Lower lobe of right lung (tissue), 2 donors: Measurements from ENCODE around the gene NAPA. TPM values are rescaled to one million over a fixed set of nuclear protein-coding genes. Genes with fewer than 3 reads are reported as not detected.

Experiments
- ATAC-seq, 2 donors: fragments of 200-7000 bp; cut with Tn5 transposase; one replicate each; pipeline ENCODE4 v1.9.1; 2020 to 2022; ENCODE audit warnings: mild to moderate bottlenecking in 2 of 2, moderate library complexity in 2 of 2
- DNase-seq: peaks from one replicate; pipeline ENCODE4 v3.0.0-alpha.2; 2020
- H3K27ac ChIP-seq: fragments of 200-600 bp; one replicate; pipeline ENCODE4 v1.8.0; 2022
- H3K27me3 ChIP-seq: fragments of 200-600 bp; one replicate; pipeline ENCODE4 v1.8.0; 2022; ENCODE audit warnings: low read depth
- H3K36me3 ChIP-seq: fragments of 200-600 bp; one replicate; pipeline ENCODE4 v1.8.0; 2022; ENCODE audit warnings: mild to moderate bottlenecking
- H3K4me1 ChIP-seq: fragments of 200-600 bp; one replicate; pipeline ENCODE4 v1.8.0; 2022
- H3K4me3 ChIP-seq: fragments of 200-600 bp; one replicate; pipeline ENCODE4 v1.8.0; 2022; ENCODE audit warnings: mild to moderate bottlenecking
- H3K9me3 ChIP-seq: fragments of 200-600 bp; one replicate; pipeline ENCODE4 v1.8.0; 2022
- intact Hi-C: fragments of 100-400 bp; cut with DNase I; formaldehyde crosslinking; loops from one replicate; pipeline ENCODE4 v1.11.0; 2022
- total RNA-seq: library from RNA; stranded (reverse); fragmentation: NEBNext Ultra II Directional; extraction: Animal tissue kit (Norgen Biotek cat#: 25700); gene quantifications from one replicate; pipeline ENCODE4 v1.2.1, GENCODE V29; 2021
- TF ChIP-seq, protein P1 (sequence below): fragments of 200-600 bp; IDR thresholded peaks from one replicate; pipeline ENCODE4 v1.8.0; 2022; ENCODE audit warnings: antibody characterized with exemption, mild to moderate bottlenecking
- donor health status: DM: no; HTN: yes; CAD: no; lungs with severe emphysema.

The NAPA gene
- total RNA-seq, 1 donor from 2014 or later, result 115 TPM

DNA sequence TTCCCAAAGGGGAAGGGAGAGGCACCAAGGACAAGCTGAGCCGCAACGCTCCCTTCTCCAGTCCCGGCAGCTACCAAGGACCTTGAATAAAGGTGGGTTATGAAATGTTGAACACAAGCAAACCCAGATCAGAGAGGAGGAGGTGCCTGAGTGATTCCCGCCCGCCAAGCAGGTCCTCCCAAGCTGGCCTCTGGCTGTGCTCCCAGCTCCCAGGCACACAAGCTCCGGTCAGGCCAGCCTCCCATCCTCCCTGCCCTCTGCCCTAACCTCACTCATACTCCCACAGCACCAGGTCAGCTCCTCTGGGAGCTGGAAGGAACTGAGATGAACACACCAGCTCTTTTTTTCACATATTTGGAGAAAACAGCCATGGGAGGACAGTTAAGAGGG is 3.7 kb downstream of the NAPA start:
- no peak for ATAC-seq
- intact Hi-C loops, result no loop called here
- H3K4me3 ChIP-seq, result peak overlapping the region; percentile 96
- peaks cover 85% of the 10 kb centered on the region for H3K4me1 ChIP-seq
- DNase-seq, result no peak
- TF ChIP-seq, protein P1, sequence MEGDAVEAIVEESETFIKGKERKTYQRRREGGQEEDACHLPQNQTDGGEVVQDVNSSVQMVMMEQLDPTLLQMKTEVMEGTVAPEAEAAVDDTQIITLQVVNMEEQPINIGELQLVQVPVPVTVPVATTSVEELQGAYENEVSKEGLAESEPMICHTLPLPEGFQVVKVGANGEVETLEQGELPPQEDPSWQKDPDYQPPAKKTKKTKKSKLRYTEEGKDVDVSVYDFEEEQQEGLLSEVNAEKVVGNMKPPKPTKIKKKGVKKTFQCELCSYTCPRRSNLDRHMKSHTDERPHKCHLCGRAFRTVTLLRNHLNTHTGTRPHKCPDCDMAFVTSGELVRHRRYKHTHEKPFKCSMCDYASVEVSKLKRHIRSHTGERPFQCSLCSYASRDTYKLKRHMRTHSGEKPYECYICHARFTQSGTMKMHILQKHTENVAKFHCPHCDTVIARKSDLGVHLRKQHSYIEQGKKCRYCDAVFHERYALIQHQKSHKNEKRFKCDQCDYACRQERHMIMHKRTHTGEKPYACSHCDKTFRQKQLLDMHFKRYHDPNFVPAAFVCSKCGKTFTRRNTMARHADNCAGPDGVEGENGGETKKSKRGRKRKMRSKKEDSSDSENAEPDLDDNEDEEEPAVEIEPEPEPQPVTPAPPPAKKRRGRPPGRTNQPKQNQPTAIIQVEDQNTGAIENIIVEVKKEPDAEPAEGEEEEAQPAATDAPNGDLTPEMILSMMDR, result no peak
- H3K9me3 ChIP-seq, result no peaks in the 10 kb centered on the region
- H3K27me3 ChIP-seq, result no peaks in the 10 kb centered on the region
- peaks cover 11% of the 10 kb centered on the region for H3K36me3 ChIP-seq
- H3K27ac ChIP-seq, result peak overlapping the region; percentile 71

- Histone ChIP-seq H3K4me1 (peaks cover 82% of the 10 kb centered on the region), H3K4me3 (no peak overlapping the region), H3K36me3 (peaks cover 16% of the 10 kb centered on the region), H3K27me3 (no peaks in the 10 kb centered on the region), H3K9me3 (no peaks in the 10 kb centered on the region), H3K27ac (no peak overlapping the region)
- ATAC-seq (no peak), DNase-seq (no peak)
- TF ChIP-seq, protein P1, result no peak
- intact Hi-C loops, result no loop called here
These were observed 4.2 kb downstream of the NAPA start for GRCh38 chr19:47510516-47511127.

- Histone ChIP-seq H3K4me3 (no peak overlapping the region), H3K4me1 (peaks cover 81% of the 10 kb centered on the region), H3K27me3 (no peaks in the 10 kb centered on the region), H3K36me3 (peaks cover 23% of the 10 kb centered on the region), H3K9me3 (no peaks in the 10 kb centered on the region), H3K27ac (no peak overlapping the region)
- DNase-seq, result no peak
- ATAC-seq, result no peak
- intact Hi-C loops, result no loop called here
- TF ChIP-seq, protein P1, result no peak
These were observed 4.9 kb downstream of the NAPA start for GRCh38 chr19:47509973-47510372.

- TF ChIP-seq, protein P1, result no peak
- Histone ChIP-seq H3K27ac (no peak overlapping the region), H3K9me3 (no peaks in the 10 kb centered on the region), H3K4me1 (peaks cover 81% of the 10 kb centered on the region), H3K27me3 (no peaks in the 10 kb centered on the region), H3K4me3 (no peak overlapping the region), H3K36me3 (peaks cover 26% of the 10 kb centered on the region)
- no peak for ATAC-seq
- DNase-seq, result no peak
- intact Hi-C loops, result no loop called here
These were observed 5.6 kb downstream of the NAPA start for GRCh38 chr19:47509170-47509847.

GRCh38 chr19:47508721-47509120 is 6.1 kb downstream of the NAPA start:
- intact Hi-C loops, result no loop called here
- H3K9me3 ChIP-seq, result no peaks in the 10 kb centered on the region
- TF ChIP-seq, protein P1, result no peak
- peaks cover 77% of the 10 kb centered on the region for H3K4me1 ChIP-seq
- H3K36me3 ChIP-seq, result peaks cover 31% of the 10 kb centered on the region
- no peak for ATAC-seq
- no peak overlapping the region for H3K27ac ChIP-seq
- no peaks in the 10 kb centered on the region for H3K27me3 ChIP-seq
- DNase-seq, result no peak
- no peak overlapping the region for H3K4me3 ChIP-seq
